OCI-LY1 (cell line): ENCODE data around the gene BSPRY.

Source experiments
- EZH2 ChIP-seq: fragments of 200-600 bp; sonication (generic), shearing (Covaris generic); IDR thresholded peaks from 2 replicates; pipeline ENCODE4 v1.8.0; 2017; ENCODE audit warnings: borderline replicate concordance, mixed run types, mild to moderate bottlenecking, antibody characterized with exemption, low read length, moderate library complexity, mixed read lengths
- TF ChIP-seq, protein P1 (sequence below): fragments of 200-600 bp; sonication (generic), shearing (Covaris generic); IDR thresholded peaks from 2 replicates; pipeline ENCODE4 v1.5.1; 2017; ENCODE audit warnings: mild to moderate bottlenecking, antibody characterized with exemption, low read length, moderate library complexity, mixed read lengths

DNA sequence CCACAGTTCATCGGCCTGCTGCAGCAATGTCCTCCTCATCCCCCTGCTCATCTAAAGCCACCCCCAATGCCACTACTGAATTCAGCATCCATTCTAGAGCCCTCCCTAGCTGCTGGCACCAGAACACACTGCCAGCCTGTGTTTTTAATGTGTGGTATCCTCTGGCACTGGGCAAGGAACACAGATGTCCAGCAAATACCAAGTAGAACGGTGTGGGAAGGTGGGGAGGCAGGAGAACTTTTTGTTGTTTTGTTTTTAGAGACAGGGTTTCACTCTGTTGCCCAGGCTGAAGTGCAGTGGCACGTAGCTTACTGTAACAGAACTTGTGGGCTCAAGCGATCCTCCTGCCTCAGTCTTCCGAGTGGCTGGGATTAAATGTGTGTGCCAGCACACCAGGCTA, 22.7 kb downstream of the BSPRY start:
- TF ChIP-seq, protein P1, sequence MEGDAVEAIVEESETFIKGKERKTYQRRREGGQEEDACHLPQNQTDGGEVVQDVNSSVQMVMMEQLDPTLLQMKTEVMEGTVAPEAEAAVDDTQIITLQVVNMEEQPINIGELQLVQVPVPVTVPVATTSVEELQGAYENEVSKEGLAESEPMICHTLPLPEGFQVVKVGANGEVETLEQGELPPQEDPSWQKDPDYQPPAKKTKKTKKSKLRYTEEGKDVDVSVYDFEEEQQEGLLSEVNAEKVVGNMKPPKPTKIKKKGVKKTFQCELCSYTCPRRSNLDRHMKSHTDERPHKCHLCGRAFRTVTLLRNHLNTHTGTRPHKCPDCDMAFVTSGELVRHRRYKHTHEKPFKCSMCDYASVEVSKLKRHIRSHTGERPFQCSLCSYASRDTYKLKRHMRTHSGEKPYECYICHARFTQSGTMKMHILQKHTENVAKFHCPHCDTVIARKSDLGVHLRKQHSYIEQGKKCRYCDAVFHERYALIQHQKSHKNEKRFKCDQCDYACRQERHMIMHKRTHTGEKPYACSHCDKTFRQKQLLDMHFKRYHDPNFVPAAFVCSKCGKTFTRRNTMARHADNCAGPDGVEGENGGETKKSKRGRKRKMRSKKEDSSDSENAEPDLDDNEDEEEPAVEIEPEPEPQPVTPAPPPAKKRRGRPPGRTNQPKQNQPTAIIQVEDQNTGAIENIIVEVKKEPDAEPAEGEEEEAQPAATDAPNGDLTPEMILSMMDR = no peak
- TF ChIP-seq EZH2 = no peak
